ENCODE results near the gene C19orf67. TPM values are rescaled to one million over a fixed set of nuclear protein-coding genes. Genes with fewer than 3 reads are reported as not detected.

C19orf67 gene
- total and polyA plus RNA-seq, 2 experiments from 2014 or later: not detected

DNA sequence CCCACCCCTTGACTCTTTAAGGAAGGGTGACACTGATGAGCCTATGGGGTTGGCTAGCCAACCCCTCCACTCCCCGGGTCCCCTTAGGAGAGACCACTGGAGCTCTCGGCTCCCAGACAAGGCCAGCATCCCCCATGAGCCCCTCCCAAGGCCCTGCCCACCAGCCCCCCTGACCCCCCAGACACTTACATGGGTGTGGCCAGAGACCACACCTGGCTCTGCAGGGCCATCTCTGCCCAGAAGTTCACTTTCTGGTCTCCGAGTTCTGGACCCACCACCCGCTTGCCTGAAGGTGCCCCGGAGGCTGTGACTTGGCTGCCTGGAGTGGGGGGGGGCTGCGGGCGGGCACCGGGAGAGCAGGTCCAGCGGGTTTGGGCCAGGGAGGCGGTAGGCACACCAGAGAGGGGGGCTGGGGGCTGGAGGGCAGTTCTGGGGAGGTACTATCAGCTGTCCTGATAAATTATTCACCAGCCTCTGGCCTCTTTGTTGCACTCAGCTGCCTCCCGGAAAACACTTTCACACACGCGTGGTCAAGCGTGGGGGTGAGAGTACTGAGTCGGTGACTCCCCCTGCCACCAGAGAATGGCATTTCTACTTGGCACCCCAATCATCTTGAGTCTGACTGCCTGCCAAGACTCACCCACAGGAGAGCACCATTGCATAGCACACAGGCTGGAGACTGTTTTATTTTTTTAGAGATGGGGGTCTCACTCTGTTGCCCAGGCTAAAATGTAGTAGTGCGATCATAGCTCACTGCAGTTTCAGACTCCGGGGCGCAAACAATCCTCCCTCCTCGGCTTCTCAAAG is 23.6 kb downstream of the C19orf67 start, which contains the start of gene PALM3:
Gene PALM3 (minus strand): TSS at position 326 of the 807 bp plus-strand sequence. CDS start 96 bp downstream, at position 230.
- H3K36me3 ChIP-seq (ENCODE audit: insufficient read depth): no peaks in the 10 kb centered on the region
- ATAC-seq (no peak), DNase-seq (ENCODE audit: low spot score) (no peak)
- no peak within 1 kb of the TSS for H3K27ac ChIP-seq (ENCODE audit: low read depth)
- H3K4me1 ChIP-seq (ENCODE audit: insufficient read depth): peaks cover 8% of the 10 kb centered on the region; the same call in 1 of the 2 replicates
- no peak within 1 kb of the TSS for H3K27ac Mint-ChIP-seq
- peaks cover 11% of the 10 kb centered on the region for H3K4me1 Mint-ChIP-seq
- H3K4me3 Mint-ChIP-seq: no peak within 1 kb of the TSS
- no peaks in the 10 kb centered on the region for H3K9me3 Mint-ChIP-seq
- no peaks in the 10 kb centered on the region for H3K79me2 ChIP-seq (replicated peaks; ENCODE audit: insufficient read depth)
- no peak for TF ChIP-seq STAT1 (IDR thresholded peaks at IDR 0.05; ENCODE audit: unreplicated experiment)
- no peak for TF ChIP-seq CREB1 (CRISPR knock-in tag; IDR thresholded peaks at IDR 0.05; ENCODE audit: low read depth)
- TF ChIP-seq ZNF114 (CRISPR knock-in tag; IDR thresholded peaks at IDR 0.05): no peak
- TF ChIP-seq, protein P1, sequence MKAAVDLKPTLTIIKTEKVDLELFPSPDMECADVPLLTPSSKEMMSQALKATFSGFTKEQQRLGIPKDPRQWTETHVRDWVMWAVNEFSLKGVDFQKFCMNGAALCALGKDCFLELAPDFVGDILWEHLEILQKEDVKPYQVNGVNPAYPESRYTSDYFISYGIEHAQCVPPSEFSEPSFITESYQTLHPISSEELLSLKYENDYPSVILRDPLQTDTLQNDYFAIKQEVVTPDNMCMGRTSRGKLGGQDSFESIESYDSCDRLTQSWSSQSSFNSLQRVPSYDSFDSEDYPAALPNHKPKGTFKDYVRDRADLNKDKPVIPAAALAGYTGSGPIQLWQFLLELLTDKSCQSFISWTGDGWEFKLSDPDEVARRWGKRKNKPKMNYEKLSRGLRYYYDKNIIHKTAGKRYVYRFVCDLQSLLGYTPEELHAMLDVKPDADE (IDR thresholded peaks at IDR 0.05): no peak
- TF ChIP-seq JUNB (IDR thresholded peaks at IDR 0.05; ENCODE audit: unreplicated experiment): no peak
- no peak for TF ChIP-seq REST (IDR thresholded peaks at IDR 0.05; ENCODE audit: unreplicated experiment)
- no peak for TF ChIP-seq EZH2 (IDR thresholded peaks at IDR 0.05; ENCODE audit: low read depth, unreplicated experiment)
- TF ChIP-seq ZNF331 (CRISPR knock-in tag; IDR thresholded peaks at IDR 0.05; ENCODE audit: low read depth): no peak
- no peak within 1 kb of the TSS for H3K4me3 ChIP-seq
- no peaks in the 10 kb centered on the region for H3K9me2 ChIP-seq (ENCODE audit: insufficient read depth)
- H2AFZ ChIP-seq: peak within 1 kb of the TSS; percentile 66; the same call in 1 of the 2 replicates
- 0 out of 2 replicates have a peak, but pooled peaks cover 5% of the 10 kb centered on the region for H3F3A ChIP-seq (replicated peaks; ENCODE audit: low read depth)
- no peaks in the 10 kb centered on the region for H4K20me1 ChIP-seq (replicated peaks; ENCODE audit: insufficient read depth)
- peaks cover 25% of the 10 kb centered on the region for H3K27me3 ChIP-seq (ENCODE audit: insufficient read depth)
- no peak within 1 kb of the TSS for H3K4me2 ChIP-seq
- H3K36me3 Mint-ChIP-seq (ENCODE audit: low read depth): no peaks in the 10 kb centered on the region
- peaks cover 29% of the 10 kb centered on the region for H3K27me3 Mint-ChIP-seq (ENCODE audit: insufficient read depth, low read depth, poor library complexity)

DNA sequence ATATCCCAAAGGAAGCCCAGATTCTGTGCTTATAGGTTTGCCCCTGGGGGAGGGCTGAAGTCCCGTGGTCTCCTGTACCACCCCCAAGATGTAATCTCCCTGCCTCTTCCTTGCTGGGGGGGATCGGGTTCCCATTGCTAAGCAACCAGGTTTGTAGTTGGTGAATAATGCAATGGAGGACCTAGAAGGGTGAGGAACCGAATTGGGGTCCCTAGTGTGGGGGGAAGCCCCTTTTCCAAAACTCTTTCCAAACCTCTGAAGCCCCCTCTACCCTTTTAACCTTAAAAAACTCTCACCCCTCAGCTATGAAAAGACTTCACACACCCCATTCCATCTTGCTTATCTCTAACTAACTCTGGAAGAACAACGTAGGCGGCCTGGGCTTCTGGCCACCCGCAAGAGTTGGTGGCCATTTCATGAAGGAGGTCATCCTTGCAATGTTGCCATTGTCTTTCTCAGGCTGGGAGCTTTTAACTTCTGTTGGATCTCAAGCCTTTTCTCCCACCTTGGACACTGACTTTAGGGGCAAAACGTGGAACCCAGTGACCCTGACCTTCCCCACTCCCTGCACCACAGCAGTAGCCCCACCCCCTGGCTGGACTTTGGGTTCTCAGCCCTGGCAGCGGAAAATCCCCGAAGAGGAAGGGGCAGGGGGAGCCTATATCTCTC is 24.4 kb downstream of the C19orf67 start:
- no peaks in the 10 kb centered on the region for H3K36me3 ChIP-seq (ENCODE audit: insufficient read depth)
- H3K4me3 Mint-ChIP-seq: no peak overlapping the region
- H3K9me3 Mint-ChIP-seq: no peaks in the 10 kb centered on the region
- no peaks in the 10 kb centered on the region for H3K79me2 ChIP-seq (replicated peaks; ENCODE audit: insufficient read depth)
- ATAC-seq (no peak), DNase-seq (ENCODE audit: low spot score) (no peak)
- H2AFZ ChIP-seq: peak overlapping the region; percentile 66; the same call in 1 of the 2 replicates
- H3K27me3 ChIP-seq (ENCODE audit: insufficient read depth): peaks cover 25% of the 10 kb centered on the region
- H3F3A ChIP-seq (replicated peaks; ENCODE audit: low read depth): no peaks in the 10 kb centered on the region; the same call in 1 of the 2 replicates
- no peaks in the 10 kb centered on the region for H3K9me2 ChIP-seq (ENCODE audit: insufficient read depth)
- H3K4me3 ChIP-seq: no peak overlapping the region
- no peak overlapping the region for H3K4me2 ChIP-seq
- no peaks in the 10 kb centered on the region; the same call in 1 of the 2 replicates for H4K20me1 ChIP-seq (replicated peaks; ENCODE audit: insufficient read depth)
- H3K27me3 Mint-ChIP-seq (ENCODE audit: insufficient read depth, low read depth, poor library complexity): peaks cover 30% of the 10 kb centered on the region
- H3K36me3 Mint-ChIP-seq (ENCODE audit: low read depth): no peaks in the 10 kb centered on the region
- H3K4me1 ChIP-seq (ENCODE audit: insufficient read depth): peaks cover 8% of the 10 kb centered on the region; the same call in 1 of the 2 replicates
- H3K27ac ChIP-seq (ENCODE audit: low read depth): no peak overlapping the region
- no peak overlapping the region for H3K27ac Mint-ChIP-seq
- H3K4me1 Mint-ChIP-seq: peaks cover 14% of the 10 kb centered on the region
- TF ChIP-seq NANOG (IDR thresholded peaks at IDR 0.05; ENCODE audit: borderline replicate concordance): no peak
- TF ChIP-seq, protein P1 (IDR thresholded peaks at IDR 0.05): no peak
- no peak for TF ChIP-seq ZNF331 (CRISPR knock-in tag; IDR thresholded peaks at IDR 0.05; ENCODE audit: low read depth)
- TF ChIP-seq JUNB (IDR thresholded peaks at IDR 0.05; ENCODE audit: unreplicated experiment): no peak
- TF ChIP-seq REST (IDR thresholded peaks at IDR 0.05; ENCODE audit: unreplicated experiment): no peak
- no peak for TF ChIP-seq STAT1 (IDR thresholded peaks at IDR 0.05; ENCODE audit: unreplicated experiment)
- no peak for TF ChIP-seq ZNF114 (CRISPR knock-in tag; IDR thresholded peaks at IDR 0.05)
- no peak for TF ChIP-seq CREB1 (CRISPR knock-in tag; IDR thresholded peaks at IDR 0.05; ENCODE audit: low read depth)
- no peak for TF ChIP-seq EZH2 (IDR thresholded peaks at IDR 0.05; ENCODE audit: low read depth, unreplicated experiment)
- no peak for TF ChIP-seq POLR2AphosphoS5 (IDR thresholded peaks at IDR 0.05; ENCODE audit: low read depth)
